MM.1S (cell line): ENCODE data around the gene CHDH.

ENCODE experiments used
- DNase-seq: peaks from one replicate; pipeline ENCODE4 v3.0.0-alpha.2; 2015
- H2AFZ ChIP-seq: fragments of 300-600 bp; sonication (generic); 2 replicates; pipeline ENCODE4 v1.6.0; 2016; ENCODE audit warnings: antibody characterized with exemption, low read length
- H3F3A ChIP-seq: fragments of 300-600 bp; sonication (generic); 2 replicates; pipeline ENCODE4 v1.6.1; 2016; ENCODE audit warnings: mild to moderate bottlenecking, antibody characterized with exemption, low read length, moderate library complexity, mixed read lengths; ENCODE audit not compliant: insufficient read depth
- H3K27ac ChIP-seq: fragments of 300-600 bp; sonication (generic); 2 replicates; pipeline ENCODE4 v1.5.1; 2016; ENCODE audit warnings: mild to moderate bottlenecking, low read length
- H3K27me3 ChIP-seq: fragments of 300-600 bp; sonication (generic); replicated peaks from 2 replicates; pipeline ENCODE4 v1.6.0; 2016; ENCODE audit warnings: low read length; ENCODE audit not compliant: insufficient read depth
- H3K36me3 ChIP-seq: fragments of 300-600 bp; sonication (generic); replicated peaks from 2 replicates; pipeline ENCODE4 v1.6.1; 2016; ENCODE audit warnings: mild to moderate bottlenecking, low read length, mixed read lengths; ENCODE audit not compliant: insufficient read depth
- H3K4me1 ChIP-seq: fragments of 300-600 bp; sonication (generic); 2 replicates; pipeline ENCODE4 v1.6.1; 2016; ENCODE audit warnings: low read length, mixed read lengths
- H3K4me2 ChIP-seq: fragments of 300-600 bp; sonication (generic); 2 replicates; pipeline ENCODE4 v1.6.0; 2016; ENCODE audit warnings: low read depth, low read length
- H3K4me3 ChIP-seq: fragments of 300-600 bp; sonication (generic); 2 replicates; pipeline ENCODE4 v1.5.1; 2016; ENCODE audit warnings: low read length, mixed read lengths
- H3K79me2 ChIP-seq: fragments of 300-600 bp; sonication (generic); 2 replicates; pipeline ENCODE4 v1.6.1; 2016; ENCODE audit warnings: mixed run types, low read length, mixed read lengths
- H3K9ac ChIP-seq: fragments of 300-600 bp; sonication (generic); 2 replicates; pipeline ENCODE4 v1.6.1; 2016; ENCODE audit warnings: low read length, mixed read lengths
- H3K9me2 ChIP-seq: fragments of 300-600 bp; sonication (generic); replicated peaks from 2 replicates; pipeline ENCODE4 v1.6.1; 2016; ENCODE audit warnings: mild to moderate bottlenecking, low read length, mixed read lengths; ENCODE audit not compliant: insufficient read depth
- H3K9me3 ChIP-seq: fragments of 300-600 bp; sonication (generic); replicated peaks from 2 replicates; pipeline ENCODE4 v1.6.1; 2016; ENCODE audit warnings: mild to moderate bottlenecking, low read length, mixed read lengths; ENCODE audit not compliant: insufficient read depth
- H4K20me1 ChIP-seq: fragments of 300-600 bp; sonication (generic); 2 replicates; pipeline ENCODE4 v1.6.1; 2016; ENCODE audit warnings: mild to moderate bottlenecking, low read length, moderate library complexity, mixed read lengths; ENCODE audit not compliant: insufficient read depth
- EZH2 ChIP-seq: fragments of 300-600 bp; sonication (generic); optimal IDR thresholded peaks from 2 replicates; pipeline ENCODE3; 2017; ENCODE audit warnings: low read depth, mild to moderate bottlenecking, antibody characterized with exemption, low read length, mixed read lengths
- EZH2phosphoT487 ChIP-seq: fragments of 300-600 bp; sonication (generic); IDR thresholded peaks from 2 replicates; pipeline ENCODE4 v1.6.1; 2018; ENCODE audit warnings: antibody characterized with exemption, low read length
- TF ChIP-seq, protein P1 (sequence below): fragments of 300-600 bp; sonication (generic); IDR thresholded peaks from 2 replicates; pipeline ENCODE4 v1.5.1; 2016; ENCODE audit warnings: antibody characterized with exemption, low read length, mixed read lengths

The CHDH gene

GRCh38 chr3:53829605-53830004, 16.6 kb downstream of the CHDH start:
- Histone ChIP-seq H3F3A (no peaks in the 10 kb centered on the region), H3K4me3 (no peak overlapping the region), H3K27me3 (no peaks in the 10 kb centered on the region), H3K79me2 (no peaks in the 10 kb centered on the region), H3K9me2 (no peaks in the 10 kb centered on the region), H3K4me2 (no peak overlapping the region), H3K27ac (no peak overlapping the region), H3K9ac (no peak overlapping the region), H2AFZ (no peak overlapping the region), H3K4me1 (no peaks in the 10 kb centered on the region), H3K9me3 (no peaks in the 10 kb centered on the region), H3K36me3 (no peaks in the 10 kb centered on the region), H4K20me1 (no peaks in the 10 kb centered on the region)
- DNase-seq = no peak
- no peak for TF ChIP-seq EZH2phosphoT487
- TF ChIP-seq, protein P1, sequence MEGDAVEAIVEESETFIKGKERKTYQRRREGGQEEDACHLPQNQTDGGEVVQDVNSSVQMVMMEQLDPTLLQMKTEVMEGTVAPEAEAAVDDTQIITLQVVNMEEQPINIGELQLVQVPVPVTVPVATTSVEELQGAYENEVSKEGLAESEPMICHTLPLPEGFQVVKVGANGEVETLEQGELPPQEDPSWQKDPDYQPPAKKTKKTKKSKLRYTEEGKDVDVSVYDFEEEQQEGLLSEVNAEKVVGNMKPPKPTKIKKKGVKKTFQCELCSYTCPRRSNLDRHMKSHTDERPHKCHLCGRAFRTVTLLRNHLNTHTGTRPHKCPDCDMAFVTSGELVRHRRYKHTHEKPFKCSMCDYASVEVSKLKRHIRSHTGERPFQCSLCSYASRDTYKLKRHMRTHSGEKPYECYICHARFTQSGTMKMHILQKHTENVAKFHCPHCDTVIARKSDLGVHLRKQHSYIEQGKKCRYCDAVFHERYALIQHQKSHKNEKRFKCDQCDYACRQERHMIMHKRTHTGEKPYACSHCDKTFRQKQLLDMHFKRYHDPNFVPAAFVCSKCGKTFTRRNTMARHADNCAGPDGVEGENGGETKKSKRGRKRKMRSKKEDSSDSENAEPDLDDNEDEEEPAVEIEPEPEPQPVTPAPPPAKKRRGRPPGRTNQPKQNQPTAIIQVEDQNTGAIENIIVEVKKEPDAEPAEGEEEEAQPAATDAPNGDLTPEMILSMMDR = no peak
- TF ChIP-seq EZH2 = no peak

DNA sequence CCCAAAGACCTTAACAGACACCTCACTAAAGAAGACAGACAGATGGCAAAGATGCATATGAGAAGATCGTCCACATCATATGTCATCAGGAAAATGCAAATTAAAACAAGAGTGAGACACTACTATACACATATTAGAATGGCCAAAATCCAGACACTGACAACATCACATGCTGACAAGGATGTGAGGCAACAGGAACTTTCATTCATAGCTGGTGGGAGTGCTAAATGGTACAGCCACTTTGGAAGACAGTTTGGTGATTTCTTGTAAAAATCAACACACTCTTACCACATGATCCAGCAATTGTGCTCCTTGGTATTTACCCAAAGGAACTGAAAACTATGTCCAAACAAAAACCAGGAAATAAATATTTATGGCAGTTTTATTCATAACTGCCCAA, 17.6 kb downstream of the CHDH start:
- Histone ChIP-seq H3K27ac (no peak overlapping the region), H3K36me3 (no peaks in the 10 kb centered on the region), H3K79me2 (no peaks in the 10 kb centered on the region), H3K27me3 (no peaks in the 10 kb centered on the region), H3K9me2 (no peaks in the 10 kb centered on the region), H3K4me2 (no peak overlapping the region), H3K4me3 (no peak overlapping the region), H3K9ac (no peak overlapping the region), H3F3A (no peaks in the 10 kb centered on the region), H3K4me1 (no peaks in the 10 kb centered on the region), H2AFZ (no peak overlapping the region), H4K20me1 (no peaks in the 10 kb centered on the region), H3K9me3 (no peaks in the 10 kb centered on the region)
- no peak for TF ChIP-seq EZH2
- TF ChIP-seq, protein P1 = no peak
- no peak for TF ChIP-seq EZH2phosphoT487
- no peak for DNase-seq

GRCh38 chr3:53826048-53826447, 20.2 kb downstream of the CHDH start:
- H3K36me3 ChIP-seq = no peaks in the 10 kb centered on the region
- H3K27ac ChIP-seq = no peak overlapping the region
- H3K4me2 ChIP-seq = no peak overlapping the region
- no peaks in the 10 kb centered on the region for H3K27me3 ChIP-seq
- no peak for TF ChIP-seq EZH2
- TF ChIP-seq, protein P1 = no peak
- TF ChIP-seq EZH2phosphoT487 = no peak
- no peaks in the 10 kb centered on the region for H3F3A ChIP-seq
- no peaks in the 10 kb centered on the region for H3K9me3 ChIP-seq
- no peaks in the 10 kb centered on the region for H4K20me1 ChIP-seq
- H3K4me1 ChIP-seq = no peaks in the 10 kb centered on the region
- no peak for DNase-seq
- H3K79me2 ChIP-seq = no peaks in the 10 kb centered on the region
- no peak overlapping the region for H3K9ac ChIP-seq
- H3K9me2 ChIP-seq = no peaks in the 10 kb centered on the region
- H2AFZ ChIP-seq = no peak overlapping the region
- no peak overlapping the region for H3K4me3 ChIP-seq

DNA sequence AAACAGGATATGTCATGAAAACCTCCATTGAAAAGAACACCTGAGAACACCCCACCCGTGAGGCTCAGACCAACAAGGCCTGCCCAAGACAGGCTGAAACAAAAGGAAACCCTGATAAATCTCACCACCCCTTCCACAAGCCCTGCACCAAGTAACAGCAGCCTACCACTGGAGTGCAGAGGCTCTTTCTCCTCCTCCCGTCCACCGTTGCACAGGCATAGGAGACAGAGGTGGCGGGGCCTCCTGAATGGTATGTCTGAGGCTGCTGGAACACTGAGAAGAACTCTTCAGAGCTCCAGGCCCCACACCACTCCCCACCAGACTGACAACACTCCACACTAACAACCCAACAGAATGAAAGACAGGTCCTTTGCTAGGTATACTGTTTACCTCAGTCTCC, 21.4 kb downstream of the CHDH start:
- no peak for DNase-seq
- H3K4me1 ChIP-seq = no peaks in the 10 kb centered on the region
- TF ChIP-seq EZH2phosphoT487 (no peak), EZH2 (no peak)
- TF ChIP-seq, protein P1 = no peak
- no peak overlapping the region for H2AFZ ChIP-seq
- H3K9ac ChIP-seq = no peak overlapping the region
- H4K20me1 ChIP-seq = no peaks in the 10 kb centered on the region
- H3K9me2 ChIP-seq = no peaks in the 10 kb centered on the region
- no peak overlapping the region for H3K27ac ChIP-seq
- H3K4me3 ChIP-seq = no peak overlapping the region
- no peak overlapping the region for H3K4me2 ChIP-seq
- no peaks in the 10 kb centered on the region for H3K27me3 ChIP-seq
- H3K9me3 ChIP-seq = no peaks in the 10 kb centered on the region
- no peaks in the 10 kb centered on the region for H3K79me2 ChIP-seq
- no peaks in the 10 kb centered on the region for H3F3A ChIP-seq
- no peaks in the 10 kb centered on the region for H3K36me3 ChIP-seq
